SIG-M5 treated with dmso at 0.1 percent for 504 hours (cell line): ENCODE measurements around the gene STK4.
"Not testable (repeated sequence)": the region's sequence is repeated elsewhere in the genome, so short reads cannot be mapped to it uniquely, and the experiment has no call there.

Experiments used
- DNase-seq: peaks from one replicate; lab custom pipeline; 2025; ENCODE audit not compliant: unreplicated experiment; lab: John Stamatoyannopoulos, UW

The STK4 gene

GRCh38 chr20:44981736-44982406 is 15.6 kb downstream of the STK4 start:
- DNase-seq: no peak

- no peak for DNase-seq
These were observed 16.9 kb downstream of the STK4 start for GRCh38 chr20:44983093-44983674.

- DNase-seq: no peak
These were observed 22.4 kb downstream of the STK4 start for GRCh38 chr20:44988631-44989171.

GRCh38 chr20:44990425-44990824 is 24.1 kb downstream of the STK4 start:
- peak; percentile 78 for DNase-seq

- DNase-seq: no peak
These were observed 24.6 kb downstream of the STK4 start for GRCh38 chr20:44990957-44991356.

GRCh38 chr20:44993343-44993742 is 27.0 kb downstream of the STK4 start:
- no peak for DNase-seq

- no peak for DNase-seq
These were observed 30.9 kb downstream of the STK4 start for GRCh38 chr20:44997171-44997570.

- DNase-seq: no peak
These were observed 31.4 kb downstream of the STK4 start for GRCh38 chr20:44997668-44998067.

- no peak for DNase-seq
These were observed 42.3 kb downstream of the STK4 start for GRCh38 chr20:45008521-45009049.

GRCh38 chr20:45010399-45010828 is 44.1 kb downstream of the STK4 start:
- DNase-seq: no peak

- peak; percentile 48 for DNase-seq
These were observed 44.8 kb downstream of the STK4 start for GRCh38 chr20:45011108-45011526.

- DNase-seq: no peak
These were observed 46.5 kb downstream of the STK4 start for GRCh38 chr20:45012682-45013302.

- not testable (repeated sequence) for DNase-seq
These were observed 47.8 kb downstream of the STK4 start for GRCh38 chr20:45014131-45014530.

GRCh38 chr20:45014671-45015415 is 48.5 kb downstream of the STK4 start:
- DNase-seq: no peak

- DNase-seq: no peak
These were observed 49.9 kb downstream of the STK4 start for GRCh38 chr20:45016089-45016671.

- DNase-seq: no peak
These were observed 51.0 kb downstream of the STK4 start for GRCh38 chr20:45017281-45017680.

- DNase-seq: no peak
These were observed 51.5 kb downstream of the STK4 start for GRCh38 chr20:45017857-45018256.

- DNase-seq: no peak
These were observed 52.9 kb downstream of the STK4 start for GRCh38 chr20:45019027-45019761.

- DNase-seq: no peak
These were observed 53.4 kb downstream of the STK4 start for GRCh38 chr20:45019762-45020123.

GRCh38 chr20:45020236-45020886 is 54.0 kb downstream of the STK4 start:
- no peak for DNase-seq
